WI38 (cell line): Measurements from ENCODE around the gene GTF3C1.

ENCODE experiments used
- H3K4me3 ChIP-seq: 2 replicates; pipeline ENCODE4 v1.5.1; 2011; ENCODE audit warnings: low read depth, mild to moderate bottlenecking, control low read depth, low read length
- CTCF ChIP-seq: IDR thresholded peaks from 2 replicates; pipeline ENCODE4 v1.5.1; 2012; ENCODE audit warnings: low read depth, mild to moderate bottlenecking, control low read depth, low read length

The GTF3C1 gene

GRCh38 chr16:27498916-27499658, 50.6 kb downstream of the GTF3C1 start:
- no peak for TF ChIP-seq CTCF
- H3K4me3 ChIP-seq: no peak overlapping the region

GRCh38 chr16:27498031-27498825, 51.5 kb downstream of the GTF3C1 start:
- no peak overlapping the region for H3K4me3 ChIP-seq
- TF ChIP-seq CTCF: no peak

GRCh38 chr16:27495191-27495590, 54.5 kb downstream of the GTF3C1 start:
- H3K4me3 ChIP-seq: no peak overlapping the region
- TF ChIP-seq CTCF: no peak

- no peak overlapping the region for H3K4me3 ChIP-seq
- no peak for TF ChIP-seq CTCF
These were observed 57.1 kb downstream of the GTF3C1 start for GRCh38 chr16:27492588-27492979.

GRCh38 chr16:27491894-27492587, 57.7 kb downstream of the GTF3C1 start:
- no peak for TF ChIP-seq CTCF
- H3K4me3 ChIP-seq: no peak overlapping the region

GRCh38 chr16:27489906-27490305, 59.8 kb downstream of the GTF3C1 start:
- no peak for TF ChIP-seq CTCF
- no peak overlapping the region for H3K4me3 ChIP-seq
